ENCODE measurements around the gene HDAC4. TPM values are rescaled to one million over a fixed set of nuclear protein-coding genes. Genes with fewer than 3 reads are reported as not detected.

Gene HDAC4
- total and polyA plus RNA-seq, 2 donors (not counting 1 experiment from before 2014, with no cell fraction given), result 13.5 to 46.0 TPM

DNA sequence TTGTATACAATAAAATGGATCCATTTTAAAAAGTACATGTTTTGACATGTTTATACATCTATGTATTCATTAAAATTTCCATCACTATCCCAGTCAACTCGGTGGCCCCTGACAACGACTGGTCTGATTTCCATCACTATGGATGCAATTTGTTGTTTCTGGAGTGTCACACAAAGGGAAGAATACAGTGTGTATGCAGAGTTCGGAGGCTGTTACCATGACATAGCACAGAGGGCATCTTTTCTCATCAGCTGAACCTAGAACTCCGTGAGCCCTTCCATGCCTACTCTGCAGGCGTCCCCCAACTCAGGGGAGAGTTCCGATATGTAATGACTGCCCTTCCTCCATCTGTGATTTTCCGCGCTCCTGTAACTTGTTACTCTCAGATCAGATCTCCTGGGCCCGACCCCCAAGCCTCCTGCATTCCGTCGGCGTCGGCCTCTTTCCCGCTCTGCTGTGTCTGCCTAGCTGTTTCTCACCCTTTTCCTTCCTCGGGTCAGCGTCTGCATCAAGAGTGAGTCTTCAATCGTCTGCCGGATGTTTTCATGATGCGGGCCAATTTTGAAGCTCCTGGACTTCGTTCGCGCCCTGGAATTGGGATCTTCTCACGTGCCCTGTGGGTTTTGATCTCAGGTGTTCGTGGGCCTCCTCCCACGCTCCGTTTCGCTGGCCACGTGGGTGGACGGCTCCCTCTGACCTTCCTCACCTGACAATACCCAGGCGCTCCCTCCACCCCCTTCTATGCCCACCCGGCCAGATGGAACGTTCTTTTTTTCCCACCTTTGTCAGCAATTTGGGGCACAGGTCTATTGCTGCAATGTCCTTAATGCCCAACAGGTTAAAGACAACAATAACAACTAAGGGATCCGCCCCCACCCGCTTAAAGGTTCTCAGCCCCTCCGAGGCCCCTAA lies 391.9 kb downstream of the HDAC4 start:
- Mint-ChIP-seq H3K27me3 (peaks cover 18% of the 10 kb centered on the region), H3K27ac (no peak overlapping the region)
- POLR2A ChIA-PET, result no interaction called here

DNA sequence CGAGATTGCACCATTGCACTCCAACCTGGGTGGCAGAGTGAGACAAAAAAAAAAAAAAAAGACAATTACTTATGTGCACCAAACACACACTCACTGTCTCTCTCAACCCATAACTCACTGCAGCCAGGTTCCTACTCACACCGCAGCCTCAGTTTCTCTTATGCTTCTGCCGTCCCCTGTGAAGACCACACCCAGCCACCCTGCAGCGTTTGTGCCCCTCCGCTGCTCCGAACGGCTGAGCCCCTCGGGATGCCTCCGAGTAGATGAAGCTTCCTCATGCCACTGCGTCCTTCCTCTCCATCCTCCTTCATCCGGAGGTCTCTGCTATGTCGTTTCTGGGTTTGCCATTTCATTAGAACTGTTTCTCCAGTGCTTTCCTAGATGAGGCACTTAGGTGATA lies 392.8 kb downstream of the HDAC4 start:
- Mint-ChIP-seq H3K27ac (no peak overlapping the region), H3K4me3 (no peak overlapping the region), H3K9me3 (ENCODE audit: insufficient read depth) (peaks cover 2% of the 10 kb centered on the region), H3K27me3 (peaks cover 18% of the 10 kb centered on the region), H3K4me1 (no peaks in the 10 kb centered on the region)
- Histone ChIP-seq H3K9me3 (ENCODE audit: control extremely low read depth in 1 of 3, control insufficient read depth in 2 of 3, insufficient read depth in 1 of 3, low read length in 2 of 3) (peaks cover 0 to 2% (median 0%) of the 10 kb centered on the region in 3 donors), H3K27ac (ENCODE audit: low read length in 2 of 2) (no peak overlapping the region), H3K4me3 (ENCODE audit: control extremely low read depth in 1 of 5, extremely low read depth in 1 of 5, insufficient read depth in 1 of 5, low read depth in 2 of 5, low read length in 4 of 5) (no peak overlapping the region), H3K79me2 (ENCODE audit: control insufficient read depth, insufficient read depth, low read length) (no peaks in the 10 kb centered on the region), H4K20me1 (ENCODE audit: control insufficient read depth, insufficient read depth, low read length, poor library complexity, severe bottlenecking) (no peaks in the 10 kb centered on the region), H3K36me3 (replicated peaks in 1 of 2; ENCODE audit: control extremely low read depth in 1 of 2, control insufficient read depth in 1 of 2, extremely low read depth in 1 of 2, insufficient read depth in 2 of 2, low read length in 1 of 2) (no peaks in the 10 kb centered on the region), H3K4me1 (ENCODE audit: control insufficient read depth in 2 of 2, insufficient read depth in 2 of 2, low read length in 2 of 2) (no peaks in the 10 kb centered on the region), H3K27me3 (replicated peaks in 1 of 4; ENCODE audit: control extremely low read depth in 1 of 4, control insufficient read depth in 3 of 4, insufficient read depth in 4 of 4, low read length in 3 of 4) (peaks cover 0 to 4% (median 1%) of the 10 kb centered on the region in 4 experiments), H3K4me2 (replicated peaks; ENCODE audit: low read depth, low read length, poor library complexity, severe bottlenecking) (no peak overlapping the region), H3K9ac (ENCODE audit: low read length) (no peak overlapping the region), H2AFZ (ENCODE audit: insufficient read depth, low read depth, low read length, poor library complexity, severe bottlenecking) (no peak overlapping the region)
- no peak for DNase-seq
- WGBS (ENCODE audit: insufficient coverage), result 92% methylated on average over 10 of the region's 12 CpGs
- no peak for TF ChIP-seq EZH2 (IDR thresholded peaks at IDR 0.05; ENCODE audit: borderline replicate concordance, insufficient read depth, low read depth, low read length, poor library complexity, severe bottlenecking)
- no peak for TF ChIP-seq CTCF (IDR thresholded peaks at IDR 0.05)
- intact Hi-C loops (cut with micrococcal nuclease), result no loop called here
- POLR2A ChIA-PET, result no interaction called here
- CTCF ChIA-PET, result no interaction called here
- ATAC-seq (ENCODE audit: low read depth), result no peak

More for the DNA sequence above, 391.9 kb downstream of the HDAC4 start:
- H4K20me1 ChIP-seq (ENCODE audit: control insufficient read depth, insufficient read depth, low read length, poor library complexity, severe bottlenecking), result no peaks in the 10 kb centered on the region
- no peaks in the 10 kb centered on the region for H3K4me1 ChIP-seq (ENCODE audit: control insufficient read depth in 2 of 2, insufficient read depth in 2 of 2, low read length in 2 of 2)
- H3K27me3 ChIP-seq (replicated peaks in 1 of 4; ENCODE audit: control extremely low read depth in 1 of 4, control insufficient read depth in 3 of 4, insufficient read depth in 4 of 4, low read length in 3 of 4), result peaks cover 0 to 4% (median 1%) of the 10 kb centered on the region in 4 experiments
- H3K36me3 ChIP-seq (replicated peaks in 1 of 2; ENCODE audit: control extremely low read depth in 1 of 2, control insufficient read depth in 1 of 2, extremely low read depth in 1 of 2, insufficient read depth in 2 of 2, low read length in 1 of 2), result no peaks in the 10 kb centered on the region
- CTCF ChIA-PET, result no interaction called here
- ATAC-seq (ENCODE audit: low read depth) (no peak), DNase-seq (no peak)
- H3K79me2 ChIP-seq (ENCODE audit: control insufficient read depth, insufficient read depth, low read length), result no peaks in the 10 kb centered on the region
- H2AFZ ChIP-seq (ENCODE audit: insufficient read depth, low read depth, low read length, poor library complexity, severe bottlenecking), result no peak overlapping the region
- Mint-ChIP-seq H3K9me3 (ENCODE audit: insufficient read depth) (peaks cover 2% of the 10 kb centered on the region), H3K4me3 (no peak overlapping the region), H3K4me1 (no peaks in the 10 kb centered on the region)
- no peak for TF ChIP-seq EZH2 (IDR thresholded peaks at IDR 0.05; ENCODE audit: borderline replicate concordance, insufficient read depth, low read depth, low read length, poor library complexity, severe bottlenecking)
- WGBS (ENCODE audit: insufficient coverage), result 92% methylated on average over 31 of the region's 35 CpGs
- intact Hi-C loops (cut with micrococcal nuclease), result no loop called here
- no peak overlapping the region for H3K4me3 ChIP-seq (ENCODE audit: control extremely low read depth in 1 of 5, extremely low read depth in 1 of 5, insufficient read depth in 1 of 5, low read depth in 2 of 5, low read length in 4 of 5)
- no peak overlapping the region for H3K4me2 ChIP-seq (replicated peaks; ENCODE audit: low read depth, low read length, poor library complexity, severe bottlenecking)
- H3K27ac ChIP-seq (ENCODE audit: low read length in 2 of 2), result no peak overlapping the region
- no peaks in the 10 kb centered on the region for H3K9me3 ChIP-seq (ENCODE audit: control extremely low read depth in 1 of 3, control insufficient read depth in 2 of 3, insufficient read depth in 1 of 3, low read length in 2 of 3)
- no peak overlapping the region for H3K9ac ChIP-seq (ENCODE audit: low read length)
